HEK293 (cell line): ENCODE data around the gene NCKAP5L.

Experiments used
- CTCF ChIA-PET: fragments of 350-600 bp; formaldehyde crosslinking; extraction: SDS; loops from one replicate; lab custom pipeline; 2021; ENCODE audit warnings: antibody characterized with exemption; lab: Yijun Ruan, JAX
- POLR2A ChIA-PET: fragments of 300-600 bp; formaldehyde crosslinking; extraction: SDS; loops from one replicate; lab custom pipeline; 2020; ENCODE audit warnings: antibody characterized with exemption, inconsistent platforms; lab: Yijun Ruan, JAX
- H3K27ac ChIP-seq: fragments of 200-500 bp; sonication (Bioruptor generic); 2 replicates; pipeline ENCODE4 v1.5.1; 2014; ENCODE audit warnings: low read depth, low read length, control low read depth, inconsistent platforms; ENCODE audit errors: extremely low read depth
- H3K36me3 ChIP-seq, 2 experiments: fragments of 200-500 bp in 1 of 2; sonication (Bioruptor generic) in 1 of 2; 1 replicate in 1 of 2; 2 replicates in 1 of 2; pipeline ENCODE4 v1.5.1; 2014 to 2017; ENCODE audit warnings: inconsistent platforms in 2 of 2, low read length in 2 of 2; ENCODE audit not compliant: control insufficient read depth in 2 of 2, insufficient read depth in 1 of 2
- H3K4me1 ChIP-seq: fragments of 200-500 bp; sonication (Bioruptor generic); 2 replicates; pipeline ENCODE4 v1.5.1; 2014; ENCODE audit warnings: mild to moderate bottlenecking, low read length, inconsistent platforms; ENCODE audit not compliant: control insufficient read depth, insufficient read depth
- H3K4me3 ChIP-seq: 2 replicates; pipeline ENCODE4 v1.5.1; 2011; ENCODE audit warnings: low read depth, mild to moderate bottlenecking, control low read depth, low read length, moderate library complexity
- H3K9me3 ChIP-seq: fragments of 200-500 bp; sonication (Bioruptor generic); 2 replicates; pipeline ENCODE4 v1.5.1; 2014; ENCODE audit warnings: low read depth, low read length, inconsistent platforms; ENCODE audit not compliant: control insufficient read depth, insufficient read depth
- IKZF3 ChIP-seq: fragments of 450-650 bp; IDR thresholded peaks from 2 replicates; pipeline ENCODE4 v1.5.0; 2018; ENCODE audit warnings: missing biosample characterization, mild to moderate bottlenecking, missing genetic modification characterization, moderate library complexity
- KLF8 ChIP-seq: fragments of 450-650 bp; formaldehyde crosslinking; IDR thresholded peaks from 2 replicates; pipeline ENCODE4 v1.5.1; 2016; ENCODE audit warnings: missing biosample characterization, missing genetic modification characterization
- MYNN ChIP-seq: fragments of 450-650 bp; formaldehyde crosslinking; IDR thresholded peaks from 2 replicates; pipeline ENCODE4 v1.5.1; 2016; ENCODE audit warnings: missing biosample characterization, missing genetic modification characterization, borderline replicate concordance
- ZBTB8A ChIP-seq: fragments of 450-650 bp; formaldehyde crosslinking; IDR thresholded peaks from 2 replicates; pipeline ENCODE4 v1.5.1; 2016; ENCODE audit warnings: missing biosample characterization, missing genetic modification characterization
- ZEB2 ChIP-seq: fragments of 450-650 bp; formaldehyde crosslinking; IDR thresholded peaks from 2 replicates; pipeline ENCODE4 v1.5.1; 2016; ENCODE audit warnings: missing biosample characterization, missing genetic modification characterization
- ZFP3 ChIP-seq: fragments of 450-650 bp; formaldehyde crosslinking; IDR thresholded peaks from 2 replicates; pipeline ENCODE4 v1.5.1; 2016; ENCODE audit warnings: low read depth, missing biosample characterization, missing genetic modification characterization
- ZFP37 ChIP-seq: fragments of 450-650 bp; formaldehyde crosslinking; IDR thresholded peaks from 2 replicates; pipeline ENCODE4 v1.5.1; 2016; ENCODE audit warnings: missing biosample characterization, missing genetic modification characterization
- ZNF114 ChIP-seq: fragments of 450-650 bp; formaldehyde crosslinking; IDR thresholded peaks from 2 replicates; pipeline ENCODE4 v1.5.0; 2017; ENCODE audit warnings: missing biosample characterization, missing genetic modification characterization
- ZNF138 ChIP-seq: fragments of 450-650 bp; formaldehyde crosslinking; IDR thresholded peaks from 2 replicates; pipeline ENCODE4 v1.5.1; 2016; ENCODE audit warnings: missing biosample characterization, missing genetic modification characterization, borderline replicate concordance
- ZNF18 ChIP-seq: fragments of 450-650 bp; formaldehyde crosslinking; IDR thresholded peaks from 2 replicates; pipeline ENCODE4 v1.5.1; 2016; ENCODE audit warnings: missing biosample characterization, missing genetic modification characterization
- ZNF248 ChIP-seq: fragments of 450-650 bp; formaldehyde crosslinking; IDR thresholded peaks from 2 replicates; pipeline ENCODE4 v1.5.1; 2017; ENCODE audit warnings: missing biosample characterization, missing genetic modification characterization
- ZNF341 ChIP-seq: fragments of 450-650 bp; formaldehyde crosslinking; IDR thresholded peaks from 2 replicates; pipeline ENCODE4; 2016; ENCODE audit warnings: low read depth, missing biosample characterization, missing genetic modification characterization
- ZNF394 ChIP-seq: fragments of 450-650 bp; formaldehyde crosslinking; IDR thresholded peaks from 2 replicates; pipeline ENCODE4 v1.5.1; 2016; ENCODE audit warnings: missing biosample characterization, missing genetic modification characterization, mild to moderate bottlenecking, moderate library complexity, borderline replicate concordance
- ZNF529 ChIP-seq: fragments of 450-650 bp; formaldehyde crosslinking; IDR thresholded peaks from 2 replicates; pipeline ENCODE4 v1.5.1; 2017; ENCODE audit warnings: missing genetic modification characterization, missing biosample characterization; ENCODE audit not compliant: insufficient replicate concordance
- ZNF623 ChIP-seq: fragments of 450-650 bp; formaldehyde crosslinking; IDR thresholded peaks from 2 replicates; pipeline ENCODE4 v1.5.1; 2016; ENCODE audit warnings: missing biosample characterization, missing genetic modification characterization
- ZSCAN16 ChIP-seq: fragments of 450-650 bp; formaldehyde crosslinking; IDR thresholded peaks from 2 replicates; pipeline ENCODE4 v1.5.1; 2016; ENCODE audit warnings: missing biosample characterization, missing genetic modification characterization
- ZSCAN23 ChIP-seq: fragments of 450-650 bp; formaldehyde crosslinking; IDR thresholded peaks from 2 replicates; pipeline ENCODE4 v1.5.1; 2016; ENCODE audit warnings: missing biosample characterization, missing genetic modification characterization
- TF ChIP-seq, protein P1 (sequence below): fragments of 450-650 bp; formaldehyde crosslinking; IDR thresholded peaks from 2 replicates; pipeline ENCODE4 v1.5.1; 2016; ENCODE audit warnings: missing biosample characterization, missing genetic modification characterization

Gene NCKAP5L

GRCh38 chr12:49794811-49795653, 33.2 kb downstream of the NCKAP5L start (continued):
- TF ChIP-seq ZFP37 (tag by site-specific recombination) (no peak), IKZF3 (tag by site-specific recombination) (no peak), KLF8 (tag by site-specific recombination) (no peak), ZNF529 (tag by site-specific recombination) (no peak)

DNA sequence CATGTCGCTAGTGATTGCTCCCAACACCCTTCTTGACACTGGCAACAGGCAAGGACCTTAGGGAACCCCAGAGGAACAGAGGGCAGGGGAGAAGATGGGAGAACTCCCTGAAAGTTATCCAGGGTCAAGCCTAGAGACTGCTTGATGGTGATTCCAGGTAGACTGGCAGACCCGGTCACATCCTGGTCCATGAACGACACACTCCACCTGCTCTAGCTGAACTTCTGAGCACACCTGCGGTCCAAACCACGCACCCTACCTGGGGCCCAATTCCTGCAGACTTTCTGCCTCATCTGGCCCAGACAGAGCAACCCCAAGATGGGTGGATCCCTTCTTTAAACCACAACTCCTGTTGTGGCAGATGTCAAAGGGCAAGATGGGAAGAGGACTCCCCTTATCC, 34.2 kb downstream of the NCKAP5L start:
- ChIA-PET POLR2A (no interaction called here), CTCF (no interaction called here)
- H3K9me3 ChIP-seq, result no peaks in the 10 kb centered on the region
- TF ChIP-seq ZNF18 (tag by site-specific recombination) (no peak), ZNF138 (tag by site-specific recombination) (no peak), ZFP3 (tag by site-specific recombination) (no peak), ZSCAN16 (no peak), ZNF623 (tag by site-specific recombination) (no peak), ZSCAN23 (no peak), ZNF394 (tag by site-specific recombination) (no peak), ZNF341 (tag by site-specific recombination) (no peak), ZNF248 (no peak), ZNF114 (tag by site-specific recombination) (no peak), MYNN (tag by site-specific recombination) (no peak), ZBTB8A (no peak)
- H3K36me3 ChIP-seq, result peaks cover 0 to 84% of the 10 kb centered on the region in 2 experiments; a peak in 2 of 3 replicates
- H3K27ac ChIP-seq, result no peak overlapping the region
- no peak overlapping the region for H3K4me3 ChIP-seq
- H3K4me1 ChIP-seq, result no peaks in the 10 kb centered on the region

DNA sequence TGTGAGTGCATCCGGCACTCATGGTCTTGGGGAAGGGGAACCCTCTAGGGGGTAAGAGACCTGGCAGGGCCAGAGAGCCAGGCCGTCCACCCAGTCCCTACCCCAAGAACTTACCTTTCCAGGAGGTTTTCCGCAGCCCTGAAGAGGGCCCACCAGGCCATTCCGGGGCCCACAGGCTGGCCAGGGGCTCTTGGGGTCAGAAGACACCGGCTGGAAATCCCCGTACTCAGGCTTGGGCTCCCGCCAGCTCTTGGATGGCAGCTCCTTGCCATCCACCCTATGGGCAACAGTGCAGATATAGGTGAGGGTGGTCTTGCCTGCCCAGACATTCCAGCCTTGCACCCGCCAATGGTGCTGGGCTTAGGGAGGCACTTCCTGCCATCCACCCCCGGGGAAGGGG, 34.6 kb downstream of the NCKAP5L start:
- TF ChIP-seq ZEB2 (tag by site-specific recombination), result no peak
- TF ChIP-seq, protein P1, sequence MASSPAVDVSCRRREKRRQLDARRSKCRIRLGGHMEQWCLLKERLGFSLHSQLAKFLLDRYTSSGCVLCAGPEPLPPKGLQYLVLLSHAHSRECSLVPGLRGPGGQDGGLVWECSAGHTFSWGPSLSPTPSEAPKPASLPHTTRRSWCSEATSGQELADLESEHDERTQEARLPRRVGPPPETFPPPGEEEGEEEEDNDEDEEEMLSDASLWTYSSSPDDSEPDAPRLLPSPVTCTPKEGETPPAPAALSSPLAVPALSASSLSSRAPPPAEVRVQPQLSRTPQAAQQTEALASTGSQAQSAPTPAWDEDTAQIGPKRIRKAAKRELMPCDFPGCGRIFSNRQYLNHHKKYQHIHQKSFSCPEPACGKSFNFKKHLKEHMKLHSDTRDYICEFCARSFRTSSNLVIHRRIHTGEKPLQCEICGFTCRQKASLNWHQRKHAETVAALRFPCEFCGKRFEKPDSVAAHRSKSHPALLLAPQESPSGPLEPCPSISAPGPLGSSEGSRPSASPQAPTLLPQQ (tag by site-specific recombination), result 0 out of 2 replicates have a peak, but pooled peaks have one; percentile 36
- no peaks in the 10 kb centered on the region for H3K4me1 ChIP-seq
- H3K36me3 ChIP-seq, result peaks cover 0 to 80% of the 10 kb centered on the region in 2 experiments; a peak in 2 of 3 replicates
- CTCF ChIA-PET, result no interaction called here
- no peak overlapping the region for H3K27ac ChIP-seq
- POLR2A ChIA-PET, result no interaction called here
- H3K4me3 ChIP-seq, result no peak overlapping the region
- H3K9me3 ChIP-seq, result no peaks in the 10 kb centered on the region
